Activated B cell treated with CpG ODN at 0.5 μM for 24 hours (primary cell): ENCODE measurements around the gene SNRNP40. TPM values are rescaled to one million over a fixed set of nuclear protein-coding genes. Genes with fewer than 3 reads are reported as not detected.

Experiments
- ATAC-seq: fragments of 200-7000 bp; cut with Tn5 transposase; one replicate; pipeline ENCODE4 v1.10.0; 2021; ENCODE audit warnings: low read depth, mild to moderate bottlenecking, moderate library complexity
- CTCF ChIA-PET: fragments of 350-600 bp; sonication (Branson Sonifier 250); formaldehyde crosslinking; loops from one replicate; lab custom pipeline; 2021; ENCODE audit warnings: antibody characterized with exemption; lab: Charles Lee
- POLR2A ChIA-PET: fragments of 350-600 bp; sonication (Branson Sonifier 250); formaldehyde crosslinking; loops from one replicate; lab custom pipeline; 2021; ENCODE audit warnings: antibody characterized with exemption; lab: Charles Lee
- DNase-seq: peaks from one replicate; pipeline ENCODE4 v3.0.0; 2022
- H3K27ac Mint-ChIP-seq: one replicate; pipeline ENCODE4 v1.8.0; 2020; ENCODE audit warnings: mixed read lengths
- H3K27me3 Mint-ChIP-seq: one replicate; pipeline ENCODE4 v1.8.0; 2021; ENCODE audit warnings: mixed read lengths
- H3K36me3 Mint-ChIP-seq: one replicate; pipeline ENCODE4 v1.8.0; 2021; ENCODE audit warnings: low read depth, mixed read lengths
- H3K4me1 Mint-ChIP-seq: one replicate; pipeline ENCODE4 v1.8.0; 2021; ENCODE audit warnings: mixed read lengths
- H3K4me3 Mint-ChIP-seq: one replicate; pipeline ENCODE4 v1.8.0; 2020; ENCODE audit warnings: mild to moderate bottlenecking, mixed read lengths
- H3K9me3 Mint-ChIP-seq: one replicate; pipeline ENCODE4 v1.8.0; 2020; ENCODE audit warnings: mixed read lengths
- CTCF ChIP-seq: fragments of 200-600 bp; IDR thresholded peaks from one replicate; pipeline ENCODE4 v1.8.0; 2022; ENCODE audit warnings: antibody characterized with exemption, mild to moderate bottlenecking
- intact Hi-C: fragments of 100-400 bp; cut with micrococcal nuclease; formaldehyde crosslinking; loops from one replicate; pipeline ENCODE4 v1.15.1; 2024
- total RNA-seq: library from RNA; stranded (reverse); gene quantifications from 2 replicates; pipeline ENCODE4 v1.2.3, GENCODE V29; 2022

Gene SNRNP40
- total RNA-seq, 1 donor from 2014 or later, result 85.1 TPM

- Mint-ChIP-seq H3K27me3 (peaks cover 13% of the 10 kb centered on the region), H3K4me1 (no peaks in the 10 kb centered on the region), H3K36me3 (no peaks in the 10 kb centered on the region), H3K27ac (no peak overlapping the region), H3K9me3 (no peaks in the 10 kb centered on the region), H3K4me3 (no peak overlapping the region)
- no peak for ATAC-seq
- no peak for TF ChIP-seq CTCF
- POLR2A ChIA-PET, result no interaction called here
- no peak for DNase-seq
- CTCF ChIA-PET, result no interaction called here
- intact Hi-C loops, result no loop called here
Measured at GRCh38 chr1:31230378-31230777, 66.2 kb downstream of the SNRNP40 start.

GRCh38 chr1:31228986-31229385 lies 67.6 kb downstream of the SNRNP40 start:
- intact Hi-C loops, result no loop called here

GRCh38 chr1:31227891-31228568 lies 68.6 kb downstream of the SNRNP40 start:
- Mint-ChIP-seq H3K4me1 (no peaks in the 10 kb centered on the region), H3K27ac (no peak overlapping the region), H3K27me3 (peaks cover 3% of the 10 kb centered on the region), H3K36me3 (no peaks in the 10 kb centered on the region), H3K9me3 (no peaks in the 10 kb centered on the region), H3K4me3 (no peak overlapping the region)
- POLR2A ChIA-PET, result no interaction called here
- ATAC-seq, result no peak
- TF ChIP-seq CTCF, result no peak
- intact Hi-C loops, result no loop called here
- CTCF ChIA-PET, result no interaction called here
- DNase-seq, result no peak

More at GRCh38 chr1:31228986-31229385, 67.6 kb downstream of the SNRNP40 start:
- no peak for TF ChIP-seq CTCF
- Mint-ChIP-seq H3K27ac (no peak overlapping the region), H3K4me3 (no peak overlapping the region), H3K27me3 (peaks cover 4% of the 10 kb centered on the region), H3K4me1 (no peaks in the 10 kb centered on the region), H3K36me3 (no peaks in the 10 kb centered on the region), H3K9me3 (no peaks in the 10 kb centered on the region)
- ATAC-seq (no peak), DNase-seq (no peak)
- ChIA-PET POLR2A (no interaction called here), CTCF (no interaction called here)

- no peak overlapping the region for H3K4me3 Mint-ChIP-seq
- no peaks in the 10 kb centered on the region for H3K36me3 Mint-ChIP-seq
- TF ChIP-seq CTCF, result no peak
- no peaks in the 10 kb centered on the region for H3K4me1 Mint-ChIP-seq
- DNase-seq, result no peak
- POLR2A ChIA-PET, result no interaction called here
- no peaks in the 10 kb centered on the region for H3K9me3 Mint-ChIP-seq
- no peak overlapping the region for H3K27ac Mint-ChIP-seq
- H3K27me3 Mint-ChIP-seq, result peaks cover 3% of the 10 kb centered on the region
- CTCF ChIA-PET, result no interaction called here
- intact Hi-C loops, result no loop called here
- ATAC-seq, result no peak
Measured at GRCh38 chr1:31224068-31224467, 72.5 kb downstream of the SNRNP40 start.

GRCh38 chr1:31222176-31222575 lies 74.4 kb downstream of the SNRNP40 start:
- H3K36me3 Mint-ChIP-seq, result no peaks in the 10 kb centered on the region
- intact Hi-C loops, result no loop called here
- POLR2A ChIA-PET, result interaction anchor here (0.5 kb wide), 1 partner anchor 10 kb away, joined by 3 read pairs; no protein-coding TSS in a partner anchor
- no peak for TF ChIP-seq CTCF
- H3K27ac Mint-ChIP-seq, result no peak overlapping the region
- DNase-seq, result no peak
- no peak overlapping the region for H3K4me3 Mint-ChIP-seq
- H3K4me1 Mint-ChIP-seq, result no peaks in the 10 kb centered on the region
- H3K27me3 Mint-ChIP-seq, result peaks cover 3% of the 10 kb centered on the region
- CTCF ChIA-PET, result no interaction called here
- no peak for ATAC-seq
- no peaks in the 10 kb centered on the region for H3K9me3 Mint-ChIP-seq
